Measurements from ENCODE around the gene BLOC1S2. TPM values are rescaled to one million over a fixed set of nuclear protein-coding genes. Genes with fewer than 3 reads are reported as not detected.
A peak's percentile ranks its signal among the peaks of the same experiment; 100 is the strongest.
"Not testable (repeated sequence)": the region's sequence is repeated elsewhere in the genome, so short reads cannot be mapped to it uniquely, and the experiment has no call there.

The BLOC1S2 gene
- total and polyA plus RNA-seq, 8 donors = 27.3 to 49.2 (median 30.1) TPM

DNA sequence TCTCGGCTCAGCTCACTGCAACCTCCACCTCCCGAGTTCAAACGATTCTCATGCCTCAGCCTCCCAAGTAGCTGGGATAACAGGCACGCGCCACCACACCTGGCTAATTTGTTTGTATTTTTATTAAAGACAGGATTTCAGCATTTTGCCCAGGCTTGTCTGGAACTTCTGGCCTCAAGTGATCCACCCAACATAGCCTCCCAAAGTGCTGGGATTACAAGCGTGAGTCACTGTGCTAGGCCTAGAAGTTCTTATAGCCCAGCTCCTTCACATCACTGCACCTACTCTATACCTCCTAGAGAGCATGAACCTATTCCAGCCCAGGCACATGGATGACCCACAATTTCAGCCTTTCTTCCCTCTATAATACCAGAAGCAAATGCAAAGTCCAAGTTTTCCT is 1.3 kb upstream of the BLOC1S2 start:
- TF ChIP-seq, protein P1, sequence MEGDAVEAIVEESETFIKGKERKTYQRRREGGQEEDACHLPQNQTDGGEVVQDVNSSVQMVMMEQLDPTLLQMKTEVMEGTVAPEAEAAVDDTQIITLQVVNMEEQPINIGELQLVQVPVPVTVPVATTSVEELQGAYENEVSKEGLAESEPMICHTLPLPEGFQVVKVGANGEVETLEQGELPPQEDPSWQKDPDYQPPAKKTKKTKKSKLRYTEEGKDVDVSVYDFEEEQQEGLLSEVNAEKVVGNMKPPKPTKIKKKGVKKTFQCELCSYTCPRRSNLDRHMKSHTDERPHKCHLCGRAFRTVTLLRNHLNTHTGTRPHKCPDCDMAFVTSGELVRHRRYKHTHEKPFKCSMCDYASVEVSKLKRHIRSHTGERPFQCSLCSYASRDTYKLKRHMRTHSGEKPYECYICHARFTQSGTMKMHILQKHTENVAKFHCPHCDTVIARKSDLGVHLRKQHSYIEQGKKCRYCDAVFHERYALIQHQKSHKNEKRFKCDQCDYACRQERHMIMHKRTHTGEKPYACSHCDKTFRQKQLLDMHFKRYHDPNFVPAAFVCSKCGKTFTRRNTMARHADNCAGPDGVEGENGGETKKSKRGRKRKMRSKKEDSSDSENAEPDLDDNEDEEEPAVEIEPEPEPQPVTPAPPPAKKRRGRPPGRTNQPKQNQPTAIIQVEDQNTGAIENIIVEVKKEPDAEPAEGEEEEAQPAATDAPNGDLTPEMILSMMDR (IDR thresholded peaks at IDR 0.05) = no peak
- H3K36me3 ChIP-seq = peaks cover 0 to 19% of the 10 kb centered on the region in 2 donors
- intact Hi-C loops (cut with DNase I) = no loop called here
- no peak overlapping the region for H3K4me3 ChIP-seq
- H3K9me3 ChIP-seq = no peaks in the 10 kb centered on the region
- H3K27ac ChIP-seq = no peak overlapping the region
- ATAC-seq (no peak), DNase-seq (no peak)
- H3K4me1 ChIP-seq = peaks cover 9 to 67% of the 10 kb centered on the region in 2 donors
- H3K27me3 ChIP-seq = no peaks in the 10 kb centered on the region

DNA sequence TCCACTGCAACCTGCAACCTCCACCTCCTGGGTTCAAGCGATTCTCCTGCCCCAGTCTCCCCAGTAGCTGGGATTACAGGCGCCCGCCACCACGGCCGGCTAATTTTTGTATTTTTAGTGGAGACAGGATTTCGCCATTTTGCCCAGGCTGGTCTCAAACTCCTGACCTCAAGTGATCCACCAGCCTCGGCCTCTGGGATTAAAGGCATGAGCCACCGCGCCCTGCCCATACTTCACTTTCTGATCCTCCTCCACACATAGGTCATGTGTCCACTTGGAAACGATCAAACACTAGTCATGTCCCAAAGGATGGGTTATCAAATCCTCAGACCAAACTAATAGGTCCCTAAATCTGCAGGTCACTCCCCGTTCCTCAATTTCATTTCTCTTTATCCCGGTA is 1.2 kb downstream of the BLOC1S2 start:
- Histone ChIP-seq H3K36me3 (peaks cover 0 to 42% of the 10 kb centered on the region in 2 donors), H3K27ac (peak overlapping the region; percentile 86 to 94), H3K4me1 (peaks cover 9 to 50% of the 10 kb centered on the region in 2 donors), H3K4me3 (peak overlapping the region in 1 of 2 donors; percentile 93)
- DNase-seq; ATAC-seq; H3K27me3 ChIP-seq; intact Hi-C loops (cut with DNase I); H3K9me3 ChIP-seq: not testable (repeated sequence)

DNA sequence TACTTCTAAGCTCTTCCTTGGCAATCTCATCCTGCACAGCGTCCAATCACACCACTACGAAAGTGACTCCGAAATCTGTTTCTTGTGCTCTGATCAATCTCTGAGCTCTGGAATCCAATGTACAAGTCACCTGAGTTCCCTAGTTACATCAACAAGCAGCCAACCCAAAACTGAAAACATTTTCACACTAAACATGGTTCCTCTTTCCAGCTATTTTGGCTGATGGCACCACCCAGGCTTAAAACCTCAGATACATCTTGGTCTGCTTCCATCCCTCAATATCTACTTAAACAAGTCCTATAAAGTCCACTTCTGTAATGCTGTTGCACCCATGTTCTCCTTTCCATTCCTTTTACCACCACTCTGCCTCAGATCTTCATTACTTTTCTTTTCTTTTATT is 3.6 kb downstream of the BLOC1S2 start:
- Histone ChIP-seq H3K9me3 (no peaks in the 10 kb centered on the region), H3K27me3 (no peaks in the 10 kb centered on the region), H3K36me3 (peaks cover 9 to 62% of the 10 kb centered on the region in 2 donors), H3K27ac (no peak overlapping the region), H3K4me3 (no peak overlapping the region), H3K4me1 (peaks cover 9 to 46% of the 10 kb centered on the region in 2 donors)
- ATAC-seq = no peak
- TF ChIP-seq, protein P1 (IDR thresholded peaks at IDR 0.05) = no peak
- DNase-seq = no peak
- intact Hi-C loops (cut with DNase I) = no loop called here

DNA sequence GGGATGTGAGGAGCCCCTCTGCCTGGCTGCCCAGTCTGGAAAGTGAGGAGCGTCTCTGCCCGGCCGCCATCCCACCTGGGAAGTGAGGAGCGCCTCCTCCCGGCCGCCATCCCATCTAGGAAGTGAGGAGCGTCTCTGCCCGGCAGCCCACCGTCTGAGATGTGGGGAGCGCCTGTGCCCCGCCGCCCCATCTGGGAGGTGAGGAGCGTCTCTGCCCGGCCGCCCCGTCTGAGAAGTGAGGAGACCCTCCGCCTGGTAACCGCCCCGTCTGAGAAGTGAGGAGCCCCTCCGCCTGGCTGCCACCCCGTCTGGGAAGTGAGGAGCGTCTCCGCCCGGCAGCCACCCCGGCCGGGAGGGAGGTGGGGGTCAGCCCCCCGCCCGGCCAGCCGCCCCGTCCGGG is 9.5 kb downstream of the BLOC1S2 start:
- intact Hi-C loops (cut with DNase I); H3K27me3 ChIP-seq; H3K4me1 ChIP-seq; ATAC-seq; DNase-seq; H3K9me3 ChIP-seq; H3K4me3 ChIP-seq; H3K27ac ChIP-seq: not testable (repeated sequence)
- peaks cover 9 to 62% of the 10 kb centered on the region in 2 donors for H3K36me3 ChIP-seq

DNA sequence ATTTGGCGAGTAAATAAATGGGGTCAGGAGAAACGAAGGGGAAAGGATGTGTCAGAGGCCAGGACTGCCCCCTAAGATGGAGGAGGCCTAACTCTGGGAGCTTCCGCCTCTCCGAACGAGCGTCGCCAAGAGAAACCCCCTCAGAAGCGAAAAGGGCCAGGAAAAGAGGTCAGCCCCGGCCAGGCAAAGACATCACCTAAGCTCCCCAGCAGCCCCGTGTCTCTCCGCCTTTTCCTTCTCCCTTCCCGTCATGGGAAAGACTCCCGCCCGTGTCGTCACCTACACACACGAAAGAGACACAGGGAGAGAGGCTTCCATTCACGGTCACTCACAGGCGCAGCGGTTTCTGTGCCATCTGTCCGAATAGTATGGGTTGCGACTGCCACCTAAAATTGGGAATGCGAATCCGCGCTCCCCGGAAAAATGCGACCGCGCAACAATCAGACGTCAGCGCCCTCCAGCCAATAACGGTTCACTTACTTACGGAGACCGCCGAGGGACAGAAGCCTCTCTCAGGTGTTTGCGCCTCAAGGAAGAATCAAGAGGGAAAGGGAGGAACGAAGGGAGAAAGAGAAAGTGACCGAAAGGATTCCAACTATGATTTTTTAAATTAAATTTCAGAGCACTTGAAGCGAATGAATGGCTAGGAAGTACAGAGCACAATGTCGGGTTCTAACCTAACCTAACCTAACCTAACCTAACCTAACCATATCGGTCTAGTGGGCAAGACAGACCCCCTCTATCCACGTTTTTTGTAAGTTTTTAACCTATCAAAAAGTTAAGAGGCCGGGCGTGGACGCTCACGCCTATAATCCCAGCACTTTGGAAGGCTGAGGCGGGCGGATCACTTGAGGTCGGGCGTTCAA is 19.0 kb downstream of the BLOC1S2 start, which contains the start of gene CWF19L1:
Gene CWF19L1, minus strand, starts transcription at position 400 of the 866 bp plus-strand sequence. Its CDS starts 45 bp downstream, at position 355.
- peak within 1 kb of the TSS; percentile 83 for H3K27ac ChIP-seq
- intact Hi-C loops (cut with DNase I) = no loop called here
- DNase-seq (peak; percentile 83 to 91 (median 89)), ATAC-seq (peak; percentile 95)
- TF ChIP-seq, protein P1 (IDR thresholded peaks at IDR 0.05) = no peak
- H3K27me3 ChIP-seq = no peaks in the 10 kb centered on the region
- peak within 1 kb of the TSS; percentile 83 for H3K4me3 ChIP-seq
- no peaks in the 10 kb centered on the region for H3K9me3 ChIP-seq
- H3K36me3 ChIP-seq = no peaks in the 10 kb centered on the region
- H3K4me1 ChIP-seq = peaks cover 6 to 27% of the 10 kb centered on the region in 2 donors

DNA sequence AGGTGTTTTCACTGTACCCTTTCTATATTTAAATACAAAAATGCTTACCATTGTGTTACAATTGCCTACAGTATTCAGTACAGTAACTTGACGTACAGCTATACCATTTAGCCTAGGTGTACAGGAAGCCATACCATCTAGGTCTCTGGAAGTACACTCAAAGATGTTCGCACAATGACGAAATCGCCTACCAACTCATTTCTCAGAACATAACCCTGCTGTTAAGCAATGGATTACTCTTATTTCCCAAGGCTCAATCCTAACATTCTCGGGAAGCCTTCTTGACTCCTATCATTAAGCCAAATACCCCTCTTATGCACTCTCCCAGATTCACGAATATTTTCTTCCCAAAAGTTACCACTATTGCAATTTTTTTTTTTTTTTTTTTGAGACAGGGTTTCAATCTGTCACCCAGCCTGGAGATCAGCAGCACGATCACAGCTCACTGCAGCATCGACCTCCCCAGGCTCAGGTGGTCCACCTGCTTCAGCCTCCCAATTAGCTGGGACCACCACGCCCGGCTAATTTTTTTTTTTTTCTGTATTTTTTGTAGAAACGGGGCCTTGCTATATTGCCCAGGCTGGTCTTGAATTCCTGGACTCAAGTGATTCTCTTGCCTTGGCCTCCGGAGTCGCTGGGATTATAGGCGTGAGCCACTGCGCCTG is 20.5 kb downstream of the BLOC1S2 start:
- no peaks in the 10 kb centered on the region for H3K27me3 ChIP-seq
- peaks cover 6 to 27% of the 10 kb centered on the region in 2 donors for H3K4me1 ChIP-seq
- no peak overlapping the region for H3K27ac ChIP-seq
- peak overlapping the region in 1 of 2 donors; percentile 83 for H3K4me3 ChIP-seq
- ATAC-seq (no peak), DNase-seq (no peak)
- peaks cover 0 to 7% of the 10 kb centered on the region in 2 donors for H3K36me3 ChIP-seq
- no peaks in the 10 kb centered on the region for H3K9me3 ChIP-seq
- TF ChIP-seq, protein P1 (IDR thresholded peaks at IDR 0.05) = no peak
- intact Hi-C loops (cut with DNase I) = no loop called here

All from left lung (tissue), 10 donors.